NCI-H2029 (cell line): ENCODE data around the gene CHST8.

Experiments used
- DNase-seq: peaks from one replicate; lab custom pipeline; 2025; lab: John Stamatoyannopoulos, UW

The CHST8 gene

GRCh38 chr19:33795370-33796163, 173.8 kb downstream of the CHST8 start:
- peak; percentile 65 for DNase-seq

GRCh38 chr19:33796164-33796875, 174.6 kb downstream of the CHST8 start, which contains the start of gene KCTD15:
Gene KCTD15, plus strand, starts transcription at chr19:33796870. Its CDS starts 3,585 bp downstream, at chr19:33800455.
- DNase-seq = peak; percentile 12

DNA sequence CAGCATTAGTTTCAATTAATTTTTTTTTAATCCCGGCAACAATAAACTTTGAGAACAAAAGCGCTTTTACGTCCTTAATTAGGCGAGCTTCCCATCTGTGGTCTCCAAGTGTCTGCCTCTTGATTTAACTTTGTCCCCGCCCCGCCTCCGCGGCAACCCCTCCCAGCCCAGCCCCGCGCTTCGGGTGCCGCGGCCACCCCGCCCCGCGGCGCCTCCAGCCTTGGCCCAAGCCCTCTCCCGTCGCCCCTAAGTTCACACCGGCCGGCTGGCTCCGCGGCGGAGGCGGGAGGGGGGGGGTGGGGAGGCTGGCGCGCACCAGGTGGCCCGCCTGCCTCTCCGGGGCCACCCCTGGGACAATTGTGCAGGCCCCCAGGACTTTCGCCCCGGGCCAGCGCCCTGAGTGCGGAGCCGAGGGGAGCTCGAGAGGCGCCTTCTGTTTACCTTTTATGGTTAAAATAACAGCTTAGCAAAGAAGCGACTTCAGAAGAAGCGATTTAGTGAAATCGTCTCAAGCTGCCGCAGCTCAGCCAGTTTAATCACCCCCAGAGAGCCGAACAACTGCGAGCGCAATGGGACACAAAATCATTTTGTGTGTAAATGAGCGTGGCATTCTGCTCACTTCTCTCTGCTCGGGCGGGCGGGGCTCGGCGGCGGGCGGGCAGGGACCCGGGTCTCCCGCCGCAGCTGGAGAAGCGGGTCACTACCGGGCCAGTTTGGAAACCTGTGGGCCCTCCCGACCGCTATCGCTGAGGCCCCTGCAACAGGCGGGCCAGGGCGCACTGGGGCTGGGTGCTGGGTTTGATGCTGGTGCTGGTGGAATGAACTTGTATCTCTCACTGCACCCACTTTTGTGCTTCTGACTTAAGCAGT, 176.3 kb downstream of the CHST8 start:
- no peak for DNase-seq

- no peak for DNase-seq
Measured at GRCh38 chr19:33798681-33799111, 176.9 kb downstream of the CHST8 start.

- DNase-seq = no peak
Measured at GRCh38 chr19:33799476-33799875, 177.7 kb downstream of the CHST8 start.

- no peak for DNase-seq
Measured at GRCh38 chr19:33800012-33800680, 178.4 kb downstream of the CHST8 start.

- DNase-seq = no peak
Measured at GRCh38 chr19:33801411-33801810, 179.7 kb downstream of the CHST8 start.

DNA sequence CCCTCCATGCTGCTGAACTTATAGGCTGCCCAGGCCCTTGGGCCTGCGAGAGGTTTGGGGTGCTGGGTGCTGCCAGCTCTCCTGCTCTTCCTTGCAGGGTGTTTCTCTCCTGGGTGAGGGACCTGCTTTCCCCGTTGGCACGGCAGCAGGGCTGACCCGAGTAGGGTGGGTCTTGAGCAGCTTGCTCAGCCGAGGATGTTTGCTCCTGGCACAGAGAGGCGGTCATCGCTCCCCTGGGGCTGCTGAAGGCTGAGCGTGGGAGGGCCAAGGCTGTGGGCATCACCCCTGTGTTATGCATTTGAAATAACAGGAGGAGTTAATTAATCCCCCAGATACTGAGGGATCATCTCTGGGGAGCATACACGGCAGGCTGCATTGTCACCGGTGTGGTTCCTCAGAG, 180.2 kb downstream of the CHST8 start:
- no peak for DNase-seq

DNA sequence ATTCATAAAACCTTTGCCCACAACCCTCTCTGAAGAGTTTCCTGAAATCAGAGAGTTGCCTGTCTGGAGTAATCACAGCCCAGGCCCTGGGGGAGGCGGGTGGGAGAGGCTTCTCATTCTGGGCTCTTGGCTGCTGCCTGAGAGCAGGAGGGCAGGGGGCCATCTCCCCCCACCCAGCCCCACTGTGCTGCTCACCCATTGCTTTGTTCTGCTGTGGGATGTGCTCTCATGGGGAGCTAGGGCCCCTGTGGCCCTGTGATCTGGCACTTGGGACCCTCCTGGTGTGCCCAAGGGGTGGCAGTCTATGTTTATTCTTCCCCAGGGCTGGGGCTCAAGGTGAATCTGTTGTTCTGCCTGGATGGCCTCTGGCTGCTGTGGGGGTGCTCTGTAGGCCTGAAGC, 181.0 kb downstream of the CHST8 start:
- DNase-seq = no peak

GRCh38 chr19:33803383-33803782, 181.6 kb downstream of the CHST8 start:
- no peak for DNase-seq

DNA sequence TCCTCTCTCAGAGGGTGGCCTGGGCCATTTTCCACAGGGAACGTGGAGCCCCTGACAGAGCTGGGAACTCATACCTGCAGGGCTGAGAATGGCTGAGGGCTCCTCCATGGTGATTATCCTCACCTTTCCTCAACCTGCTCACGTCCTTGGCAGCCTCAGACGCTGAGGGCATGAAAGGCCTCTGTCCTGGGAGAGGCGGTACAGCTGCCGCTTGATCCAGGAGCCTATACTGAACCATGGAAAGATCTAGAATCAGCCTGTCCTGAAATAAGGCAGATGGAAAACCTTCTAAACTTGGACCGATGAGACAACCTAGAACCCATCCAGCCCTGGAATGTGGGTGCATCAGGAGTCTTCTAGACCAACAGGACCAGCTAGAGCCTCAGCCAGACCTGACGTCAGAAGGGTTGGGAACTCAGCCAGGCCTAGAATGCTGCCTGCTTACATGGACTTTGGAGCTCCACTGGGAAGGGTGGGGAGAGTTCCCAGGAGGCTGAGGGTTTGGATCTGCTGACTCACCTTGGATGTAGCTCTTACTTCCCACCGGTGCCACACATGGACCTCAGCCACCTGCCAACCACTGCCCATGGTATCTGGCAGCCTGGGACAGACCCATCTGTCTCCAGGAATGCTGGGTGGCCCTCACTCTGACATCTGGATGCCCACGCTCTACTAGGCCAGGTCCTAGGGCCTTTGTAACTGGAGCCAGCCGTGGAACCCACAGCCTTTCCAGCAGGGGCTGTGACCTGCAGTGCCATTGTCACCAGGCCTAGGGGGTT, 182.5 kb downstream of the CHST8 start:
- DNase-seq = no peak

GRCh38 chr19:33805313-33805712, 183.6 kb downstream of the CHST8 start:
- no peak for DNase-seq

- DNase-seq = no peak
Measured at GRCh38 chr19:33805840-33806433, 184.2 kb downstream of the CHST8 start.

DNA sequence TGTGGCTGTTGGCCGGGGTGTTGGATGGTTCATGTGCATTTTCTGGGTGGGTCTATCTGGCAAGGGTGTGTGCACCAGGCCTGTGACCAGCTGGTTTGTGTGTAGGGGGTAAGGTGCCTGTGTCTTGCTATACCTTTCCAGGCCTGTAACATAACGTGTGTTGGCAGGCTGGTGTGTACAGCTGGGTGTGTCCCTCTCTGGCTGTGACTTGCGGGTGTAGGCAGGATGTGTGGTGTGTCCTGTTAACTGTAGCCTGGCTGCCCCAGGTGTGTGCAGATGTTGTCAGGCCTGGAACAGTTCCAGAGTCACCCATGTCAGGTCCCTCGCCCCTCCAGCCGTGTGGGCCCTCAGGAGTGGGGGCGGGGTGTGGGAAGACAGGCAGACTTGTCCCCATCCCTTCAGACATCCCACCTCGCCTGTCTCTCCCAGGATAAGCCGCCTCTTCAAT, 184.7 kb downstream of the CHST8 start:
- DNase-seq = no peak

DNA sequence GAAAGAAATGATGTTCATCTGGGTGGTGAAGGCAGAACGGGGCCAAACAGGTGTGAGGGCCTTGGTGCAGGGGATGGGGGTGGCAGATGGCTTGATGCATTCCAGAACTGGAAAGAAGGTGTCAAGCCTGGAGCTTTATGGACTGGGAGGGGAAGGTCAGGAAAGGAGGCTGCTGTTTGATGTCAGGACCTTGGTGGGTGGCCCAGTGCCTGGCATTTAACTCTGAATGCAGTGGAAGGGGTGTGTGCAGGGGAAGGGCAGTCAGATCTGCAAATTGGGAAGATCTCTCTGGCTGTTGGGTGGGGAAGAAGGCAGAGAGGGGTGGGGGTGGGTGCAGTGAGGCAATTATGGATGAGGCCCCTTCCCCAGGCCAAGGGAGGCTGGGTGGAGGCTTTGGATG, 186.6 kb downstream of the CHST8 start:
- DNase-seq = no peak

DNA sequence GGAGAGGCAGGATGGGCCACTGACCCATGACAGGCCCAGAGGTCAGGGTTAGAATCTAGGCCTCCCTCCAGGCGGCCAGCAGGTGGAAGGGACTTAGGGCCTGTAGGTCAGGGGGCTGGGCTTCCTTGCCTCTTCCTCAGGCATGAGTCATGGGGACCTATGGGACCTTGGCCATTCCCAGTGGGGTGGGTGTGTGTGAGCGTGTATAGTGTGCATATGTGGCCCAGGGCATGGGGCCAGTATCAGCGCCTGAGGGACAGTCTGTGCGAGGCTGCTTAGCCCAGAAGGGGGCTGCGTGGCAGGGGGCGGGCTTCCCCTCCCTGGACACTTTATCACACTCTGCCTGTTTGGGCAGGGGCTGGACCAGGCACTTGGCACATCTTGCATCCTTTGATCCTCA, 188.2 kb downstream of the CHST8 start:
- DNase-seq = no peak

DNA sequence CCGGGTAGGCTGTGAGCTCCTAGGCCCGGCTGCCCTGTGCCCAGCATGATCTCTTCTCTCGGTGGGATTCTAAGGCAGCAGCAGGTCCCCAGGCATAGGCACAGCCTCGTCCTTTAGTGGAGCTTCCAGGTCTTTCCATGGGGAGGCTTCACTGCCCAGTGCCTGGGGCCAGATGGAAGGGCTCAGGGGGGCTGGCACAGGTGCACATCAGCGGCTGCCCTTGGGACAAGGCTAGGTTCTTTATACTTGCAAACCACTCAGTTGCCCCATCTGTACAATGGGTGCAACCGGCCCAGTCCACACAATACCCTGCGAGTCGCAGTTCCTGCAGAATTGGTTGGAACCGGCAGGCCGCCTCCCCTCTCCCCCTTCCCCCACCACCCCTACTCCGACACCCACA, 189.1 kb downstream of the CHST8 start:
- no peak for DNase-seq

GRCh38 chr19:33811246-33811645, 189.5 kb downstream of the CHST8 start:
- DNase-seq = no peak

DNA sequence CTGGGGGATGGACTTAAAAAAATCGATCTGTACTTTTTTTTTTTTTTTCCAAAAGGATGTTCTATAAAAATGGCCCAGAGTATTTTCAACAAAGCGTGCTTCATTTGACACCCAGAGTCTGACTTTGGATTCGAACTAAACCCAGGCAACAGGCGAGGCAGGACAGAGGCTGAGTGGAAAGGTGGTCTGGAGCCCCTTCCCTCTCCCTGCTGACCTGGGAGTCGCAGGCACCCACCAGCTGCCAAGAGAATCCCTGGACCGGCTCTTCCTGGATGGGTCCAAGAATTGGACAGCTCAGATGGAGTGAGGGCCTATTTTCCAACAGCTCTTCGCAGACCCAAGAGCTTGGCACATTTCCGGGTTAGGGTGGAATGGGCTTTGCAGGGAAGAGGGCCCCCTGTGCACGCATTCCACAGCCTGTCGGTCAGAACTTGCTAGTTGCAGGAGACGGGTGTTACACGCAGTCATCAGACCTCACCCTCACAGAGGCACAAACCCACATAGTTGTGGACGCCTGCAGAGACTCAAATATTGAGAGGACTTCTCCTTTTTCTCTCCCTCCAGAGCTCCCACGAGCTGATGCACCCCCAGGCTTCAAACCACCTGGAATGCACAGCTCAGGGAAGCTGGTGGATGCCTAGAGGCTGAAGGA, 190.1 kb downstream of the CHST8 start:
- no peak for DNase-seq
